Measurements from ENCODE around the gene PHLDB3.

The PHLDB3 gene

DNA sequence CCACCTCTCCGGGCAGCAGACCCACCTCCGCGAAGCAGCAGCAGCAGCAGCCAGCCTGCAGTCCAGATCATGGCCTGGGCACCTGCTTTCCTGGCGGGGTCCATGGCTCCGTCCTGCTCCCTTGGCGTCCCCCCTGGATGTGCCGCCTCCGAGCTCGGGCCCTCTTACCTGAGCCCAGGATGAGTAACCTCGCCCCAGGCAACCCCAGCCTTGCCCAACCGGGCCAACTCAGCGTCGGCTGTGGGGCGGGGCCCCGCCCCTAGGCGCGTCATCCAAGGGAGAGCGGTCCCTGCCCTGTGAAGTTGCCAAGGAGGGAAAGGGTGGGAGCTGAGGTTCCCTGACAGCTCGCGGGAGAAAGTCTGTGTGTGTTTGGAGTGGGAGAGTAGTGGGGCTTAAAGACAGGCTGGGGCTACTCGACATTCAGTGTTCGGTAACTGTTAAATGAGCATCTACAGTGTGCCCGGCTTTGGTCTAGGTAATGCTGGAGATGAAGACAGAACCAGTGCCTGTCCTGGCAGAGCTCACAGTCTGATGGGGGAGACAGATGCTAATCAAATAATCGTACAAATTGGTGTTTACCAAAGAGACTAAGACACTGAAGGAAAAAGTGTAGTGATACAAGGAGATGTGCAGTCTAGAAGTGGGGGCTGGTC lies 39.0 kb downstream of the PHLDB3 start, which contains the start of gene LYPD3:
Gene LYPD3, minus strand, starts transcription at position 141 of the 653 bp plus-strand sequence. Its CDS starts 37 bp downstream, at position 104.
- DNase-seq (ENCODE audit: low spot score in 2 of 2): no peak
- H3K4me1 ChIP-seq: peaks cover 14% of the 10 kb centered on the region; the same call in 1 of the 2 replicates
- H3K36me3 ChIP-seq (replicated peaks): no peaks in the 10 kb centered on the region
- H3K9me3 ChIP-seq: no peaks in the 10 kb centered on the region
- H3K27me3 ChIP-seq (ENCODE audit: low read depth): no peaks in the 10 kb centered on the region
- in situ Hi-C loops (cut with MboI; ENCODE audit: low sequenced_read_pairs): no loop called here
- H3K4me3 ChIP-seq: peak within 1 kb of the TSS; percentile 80

GRCh38 chr19:43464134-43464775 lies 40.3 kb downstream of the PHLDB3 start:
- Histone ChIP-seq H3K27me3 (ENCODE audit: low read depth) (no peaks in the 10 kb centered on the region), H3K4me1 (peaks cover 14% of the 10 kb centered on the region; the same call in 1 of the 2 replicates), H3K4me3 (peak overlapping the region; percentile 80), H3K36me3 (replicated peaks) (no peaks in the 10 kb centered on the region), H3K9me3 (no peaks in the 10 kb centered on the region)
- in situ Hi-C loops (cut with MboI; ENCODE audit: low sequenced_read_pairs): no loop called here
- peak in 1 of 2 experiments; percentile 91 for DNase-seq (ENCODE audit: low spot score in 2 of 2)

DNA sequence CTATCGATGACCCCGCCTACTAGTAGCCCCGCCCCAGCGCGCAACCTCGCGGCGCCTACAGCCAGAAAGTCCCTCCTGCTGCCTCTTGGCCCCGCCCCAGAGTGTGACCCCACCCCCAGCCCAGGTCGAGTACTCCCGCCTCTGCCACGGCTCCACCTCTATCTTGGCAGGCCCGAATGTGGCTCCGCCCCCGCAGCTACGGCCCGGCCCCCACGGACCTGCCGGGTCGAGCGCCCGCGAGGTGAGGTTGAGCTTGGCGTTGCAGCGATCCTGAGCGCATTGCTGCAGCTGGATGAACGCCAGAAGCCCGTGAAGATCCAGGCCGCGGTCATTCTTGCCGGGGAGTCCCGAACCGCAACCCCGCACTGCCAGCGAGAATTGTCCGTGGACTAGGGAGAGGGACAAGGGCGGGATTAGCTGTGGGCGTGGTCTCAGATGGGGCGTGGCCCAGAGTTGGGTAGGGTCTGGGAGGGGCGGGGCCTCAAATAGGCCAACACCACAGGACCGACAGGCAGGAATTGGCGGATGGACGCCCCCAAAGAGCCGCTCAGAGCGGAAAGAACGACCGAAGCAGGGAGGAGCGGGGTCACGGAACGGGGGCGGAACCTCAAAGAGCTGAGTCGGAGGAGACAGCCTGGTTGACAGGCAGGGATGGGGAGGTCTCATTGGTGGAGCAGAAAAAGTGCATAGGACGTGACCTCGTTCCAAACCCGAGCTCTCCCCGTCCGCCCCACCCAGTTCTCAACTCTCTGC lies 41.0 kb downstream of the PHLDB3 start:
- Histone ChIP-seq H3K4me1 (peaks cover 10% of the 10 kb centered on the region; the same call in 1 of the 2 replicates), H3K27me3 (ENCODE audit: low read depth) (no peaks in the 10 kb centered on the region), H3K4me3 (peak overlapping the region; percentile 80), H3K9me3 (no peaks in the 10 kb centered on the region), H3K36me3 (replicated peaks) (no peaks in the 10 kb centered on the region)
- DNase-seq (ENCODE audit: low spot score in 2 of 2): peak; percentile 91 to 100
- in situ Hi-C loops (cut with MboI; ENCODE audit: low sequenced_read_pairs): no loop called here

DNA sequence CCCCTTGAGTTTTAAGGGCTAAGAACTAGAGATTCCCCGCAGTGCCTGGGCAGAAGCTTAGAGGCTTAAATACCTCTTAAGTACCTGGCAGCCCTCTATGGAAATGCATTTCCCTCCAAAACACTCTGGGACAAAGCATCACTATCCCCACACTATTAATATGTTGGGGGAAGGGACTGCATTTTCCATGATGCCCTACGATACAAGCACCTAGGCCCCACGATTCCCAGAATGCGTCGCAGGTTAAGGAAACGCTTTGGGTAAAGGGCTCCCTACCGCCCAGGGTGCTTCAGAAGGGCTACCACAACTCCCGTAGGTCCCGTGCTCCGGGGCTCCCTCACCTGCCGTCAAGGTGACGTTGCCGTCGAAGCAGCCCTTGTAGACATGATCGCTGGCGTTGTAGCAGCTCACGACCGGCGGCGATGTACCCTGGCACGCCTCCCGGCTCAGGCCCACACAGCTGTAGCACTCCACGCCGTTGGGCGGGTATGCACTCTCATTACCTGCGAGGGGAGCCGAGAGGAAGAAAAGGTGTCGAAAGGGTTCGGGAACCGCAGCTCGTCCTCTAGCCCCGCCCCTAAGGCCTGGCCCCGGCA lies 41.7 kb downstream of the PHLDB3 start:
- in situ Hi-C loops (cut with MboI; ENCODE audit: low sequenced_read_pairs): no loop called here
- Histone ChIP-seq H3K27me3 (ENCODE audit: low read depth) (no peaks in the 10 kb centered on the region), H3K4me3 (peak overlapping the region; percentile 80), H3K9me3 (no peaks in the 10 kb centered on the region), H3K36me3 (replicated peaks) (no peaks in the 10 kb centered on the region), H3K4me1 (peaks cover 10% of the 10 kb centered on the region)
- no peak for DNase-seq (ENCODE audit: low spot score in 2 of 2)

DNA sequence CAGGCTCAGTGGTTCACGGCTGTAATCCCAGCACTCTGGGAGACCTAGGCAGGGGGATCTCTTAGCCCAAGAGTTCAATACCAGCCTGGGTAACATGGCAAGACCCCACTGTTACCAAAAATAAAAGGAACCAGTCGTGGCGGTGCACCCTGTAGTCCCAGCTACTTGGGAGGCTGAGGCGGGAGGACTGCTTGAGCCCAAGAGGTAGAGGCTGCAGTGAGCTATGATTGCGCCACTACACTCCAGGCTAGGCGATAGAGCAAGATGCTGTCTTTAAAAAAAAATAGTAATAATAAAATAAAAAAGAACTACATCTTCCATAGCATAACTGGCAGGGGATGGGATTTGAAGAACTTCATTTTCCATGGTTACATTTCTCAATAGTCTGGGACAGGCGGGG lies 42.2 kb downstream of the PHLDB3 start:
- Histone ChIP-seq H3K4me3 (no peak overlapping the region), H3K27me3 (ENCODE audit: low read depth) (no peaks in the 10 kb centered on the region), H3K4me1 (peaks cover 10% of the 10 kb centered on the region), H3K36me3 (replicated peaks) (no peaks in the 10 kb centered on the region), H3K9me3 (no peaks in the 10 kb centered on the region)
- in situ Hi-C loops (cut with MboI; ENCODE audit: low sequenced_read_pairs): no loop called here
- no peak for DNase-seq (ENCODE audit: low spot score in 2 of 2)

- in situ Hi-C loops (cut with MboI; ENCODE audit: low sequenced_read_pairs): no loop called here
- no peak overlapping the region for H3K4me3 ChIP-seq
Observed at GRCh38 chr19:43461303-43461702, 43.2 kb downstream of the PHLDB3 start.

DNA sequence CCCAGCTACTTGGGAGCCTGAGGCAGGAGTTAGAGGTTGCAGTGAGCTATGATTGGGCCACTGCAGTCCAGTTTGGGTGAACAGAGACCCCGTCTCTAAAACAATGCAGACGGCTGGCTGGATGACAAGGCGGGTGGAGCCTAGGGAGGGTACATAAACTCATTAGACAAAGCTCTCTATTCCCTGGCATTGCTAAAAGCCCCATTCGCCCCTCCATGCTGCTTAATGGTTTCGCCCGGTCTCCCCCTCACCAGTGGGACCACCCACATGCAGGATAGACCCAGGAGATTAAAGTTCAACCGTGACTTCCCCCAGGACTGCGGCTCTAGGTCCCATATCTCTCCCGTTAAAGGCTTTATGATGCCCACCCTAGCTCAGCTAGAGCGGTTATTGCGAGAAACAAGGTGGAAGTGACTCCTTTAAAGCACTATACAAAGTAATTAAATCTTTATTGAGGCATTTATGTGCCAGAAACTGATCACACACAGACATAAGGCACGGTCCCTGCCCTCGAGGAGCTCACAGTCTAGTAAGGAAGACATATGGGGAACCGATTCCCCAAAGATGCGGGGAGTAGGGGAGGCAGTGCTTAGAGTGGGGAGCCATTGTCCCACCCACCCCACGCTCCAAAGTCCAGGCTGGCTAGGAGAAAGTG lies 44.1 kb downstream of the PHLDB3 start:
- Histone ChIP-seq H3K4me1 (peaks cover 14% of the 10 kb centered on the region), H3K4me3 (no peak overlapping the region)
- in situ Hi-C loops (cut with MboI; ENCODE audit: low sequenced_read_pairs): no loop called here

More at GRCh38 chr19:43461303-43461702, 43.2 kb downstream of the PHLDB3 start:
- Histone ChIP-seq H3K4me1 (peaks cover 10% of the 10 kb centered on the region), H3K27me3 (ENCODE audit: low read depth) (no peaks in the 10 kb centered on the region), H3K9me3 (no peaks in the 10 kb centered on the region), H3K36me3 (replicated peaks) (no peaks in the 10 kb centered on the region)
- no peak for DNase-seq (ENCODE audit: low spot score in 2 of 2)

GRCh38 chr19:43457809-43458208 lies 46.7 kb downstream of the PHLDB3 start:
- DNase-seq (ENCODE audit: low spot score in 2 of 2): peak in 1 of 2 experiments; percentile 50
- Histone ChIP-seq H3K36me3 (replicated peaks) (no peaks in the 10 kb centered on the region), H3K9me3 (no peaks in the 10 kb centered on the region), H3K4me3 (no peak overlapping the region), H3K4me1 (peaks cover 10% of the 10 kb centered on the region), H3K27me3 (ENCODE audit: low read depth) (no peaks in the 10 kb centered on the region)
- in situ Hi-C loops (cut with MboI; ENCODE audit: low sequenced_read_pairs): no loop called here

More for the DNA sequence above, 44.1 kb downstream of the PHLDB3 start:
- Histone ChIP-seq H3K9me3 (no peaks in the 10 kb centered on the region), H3K36me3 (replicated peaks) (no peaks in the 10 kb centered on the region), H3K27me3 (ENCODE audit: low read depth) (no peaks in the 10 kb centered on the region)
- no peak for DNase-seq (ENCODE audit: low spot score in 2 of 2)

DNA sequence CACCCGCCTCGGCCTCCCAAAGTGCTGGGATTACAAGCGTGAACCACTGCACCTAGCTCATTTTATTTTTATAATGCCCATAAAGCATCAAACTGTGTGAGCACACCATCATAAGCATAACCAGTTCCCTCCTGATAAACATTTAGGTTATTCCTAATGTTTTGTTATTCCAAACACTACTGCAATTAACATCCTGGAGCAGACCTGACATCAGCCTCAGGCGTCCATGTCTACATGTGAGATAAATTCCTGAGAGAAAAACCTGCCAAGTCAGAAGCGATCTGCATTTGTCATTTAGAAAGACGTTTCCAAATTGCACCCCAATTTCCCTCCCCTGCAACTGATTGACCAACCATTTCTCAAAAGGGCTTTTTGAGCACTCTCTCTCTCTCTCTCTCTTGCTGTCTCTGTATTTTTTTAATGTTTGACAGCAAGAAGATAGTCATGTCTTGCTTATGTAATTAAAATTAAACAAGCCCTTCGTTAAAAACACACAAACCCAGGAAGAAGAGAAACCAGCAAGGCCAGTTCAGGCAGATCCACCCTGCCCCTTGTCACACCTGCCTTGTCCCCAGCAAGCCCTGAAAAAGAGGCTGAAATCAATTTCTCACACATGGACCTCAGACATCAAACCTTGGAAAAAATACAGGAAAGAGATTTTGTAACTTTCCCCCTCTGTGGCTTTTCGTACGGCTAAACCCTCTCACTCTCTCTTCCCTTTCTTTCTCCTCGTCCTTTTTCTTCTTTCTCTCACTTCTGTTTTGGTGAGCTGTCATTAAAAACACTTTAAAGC lies 49.0 kb downstream of the PHLDB3 start:
- no peaks in the 10 kb centered on the region for H3K36me3 ChIP-seq (replicated peaks)
- in situ Hi-C loops (cut with MboI; ENCODE audit: low sequenced_read_pairs): no loop called here
- no peak for DNase-seq (ENCODE audit: low spot score in 2 of 2)

GRCh38 chr19:43454031-43454430 lies 50.5 kb downstream of the PHLDB3 start:
- Histone ChIP-seq H3K27me3 (ENCODE audit: low read depth) (no peaks in the 10 kb centered on the region), H3K36me3 (replicated peaks) (no peaks in the 10 kb centered on the region), H3K9me3 (peaks cover 2% of the 10 kb centered on the region; the same call in 1 of the 2 replicates), H3K4me1 (peaks cover 7% of the 10 kb centered on the region), H3K4me3 (no peak overlapping the region)
- DNase-seq (ENCODE audit: low spot score in 2 of 2): no peak
- in situ Hi-C loops (cut with MboI; ENCODE audit: low sequenced_read_pairs): no loop called here

More for the DNA sequence above, 49.0 kb downstream of the PHLDB3 start:
- no peaks in the 10 kb centered on the region for H3K27me3 ChIP-seq (ENCODE audit: low read depth)
- peaks cover 2% of the 10 kb centered on the region; the same call in 1 of the 2 replicates for H3K9me3 ChIP-seq
- no peak overlapping the region for H3K4me3 ChIP-seq
- peaks cover 7% of the 10 kb centered on the region for H3K4me1 ChIP-seq

DNA sequence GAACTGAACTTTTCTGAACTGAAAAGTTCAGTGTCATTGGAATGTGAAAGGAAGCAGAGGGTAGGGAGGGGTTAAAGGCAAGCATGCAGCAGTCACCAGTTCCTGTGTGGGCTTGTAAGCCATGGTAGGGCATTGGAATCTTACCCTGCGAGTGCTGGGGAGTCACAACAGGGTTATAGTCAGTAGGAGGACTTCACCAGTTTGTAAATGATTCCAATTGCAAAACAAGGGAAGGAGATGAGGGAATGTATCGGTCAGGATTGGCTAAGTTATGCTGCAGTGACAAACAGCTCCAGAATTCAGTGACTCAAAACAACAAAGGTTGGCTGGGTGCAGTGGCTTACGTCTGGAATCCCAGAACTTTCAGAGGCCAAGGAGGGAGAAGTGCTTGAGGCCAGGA lies 52.0 kb downstream of the PHLDB3 start:
- Histone ChIP-seq H3K36me3 (replicated peaks) (no peaks in the 10 kb centered on the region), H3K4me1 (peaks cover 7% of the 10 kb centered on the region), H3K4me3 (no peak overlapping the region), H3K9me3 (peaks cover 2% of the 10 kb centered on the region; the same call in 1 of the 2 replicates), H3K27me3 (ENCODE audit: low read depth) (no peaks in the 10 kb centered on the region)
- in situ Hi-C loops (cut with MboI; ENCODE audit: low sequenced_read_pairs): no loop called here
- DNase-seq (ENCODE audit: low spot score in 2 of 2): no peak

DNA sequence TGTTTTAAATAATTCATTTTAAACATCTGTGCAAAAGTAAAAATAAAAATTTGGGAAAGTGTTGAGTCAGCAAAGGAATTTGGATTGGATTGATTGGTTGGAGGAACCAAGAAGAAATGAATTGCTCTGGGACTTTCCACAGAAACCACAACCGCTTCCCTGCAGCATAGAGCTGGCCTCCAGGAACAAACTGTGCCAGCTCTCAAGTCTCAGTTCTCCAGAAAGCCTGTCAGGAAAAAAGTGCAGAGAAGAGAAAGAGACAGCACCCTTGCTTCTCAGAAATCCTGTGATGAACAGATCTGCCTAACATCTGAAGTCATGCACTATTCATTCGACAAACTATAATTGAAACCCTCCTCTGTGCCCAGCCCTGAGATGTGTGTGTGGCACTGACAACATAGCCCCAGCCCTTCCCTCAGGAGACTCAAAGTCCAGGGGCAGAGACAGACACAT lies 54.0 kb downstream of the PHLDB3 start:
- Histone ChIP-seq H3K36me3 (replicated peaks) (no peaks in the 10 kb centered on the region), H3K4me3 (no peak overlapping the region), H3K27me3 (ENCODE audit: low read depth) (no peaks in the 10 kb centered on the region), H3K9me3 (peaks cover 2% of the 10 kb centered on the region; the same call in 1 of the 2 replicates), H3K4me1 (peaks cover 4% of the 10 kb centered on the region)
- DNase-seq (ENCODE audit: low spot score in 2 of 2): no peak
- in situ Hi-C loops (cut with MboI; ENCODE audit: low sequenced_read_pairs): no loop called here

All from HAP-1 (cell line).